HG03565 (cell line): ENCODE data around the gene NGLY1.
A peak's percentile ranks its signal among the peaks of the same experiment; 100 is the strongest.

ENCODE experiments used
- ATAC-seq: cut with Tn5 transposase; IDR thresholded peaks from one replicate; pipeline ENCODE4 v1.9.1; 2021; ENCODE audit warnings: mild to moderate bottlenecking, moderate library complexity; ENCODE audit not compliant: unreplicated experiment

NGLY1 gene, protein sequence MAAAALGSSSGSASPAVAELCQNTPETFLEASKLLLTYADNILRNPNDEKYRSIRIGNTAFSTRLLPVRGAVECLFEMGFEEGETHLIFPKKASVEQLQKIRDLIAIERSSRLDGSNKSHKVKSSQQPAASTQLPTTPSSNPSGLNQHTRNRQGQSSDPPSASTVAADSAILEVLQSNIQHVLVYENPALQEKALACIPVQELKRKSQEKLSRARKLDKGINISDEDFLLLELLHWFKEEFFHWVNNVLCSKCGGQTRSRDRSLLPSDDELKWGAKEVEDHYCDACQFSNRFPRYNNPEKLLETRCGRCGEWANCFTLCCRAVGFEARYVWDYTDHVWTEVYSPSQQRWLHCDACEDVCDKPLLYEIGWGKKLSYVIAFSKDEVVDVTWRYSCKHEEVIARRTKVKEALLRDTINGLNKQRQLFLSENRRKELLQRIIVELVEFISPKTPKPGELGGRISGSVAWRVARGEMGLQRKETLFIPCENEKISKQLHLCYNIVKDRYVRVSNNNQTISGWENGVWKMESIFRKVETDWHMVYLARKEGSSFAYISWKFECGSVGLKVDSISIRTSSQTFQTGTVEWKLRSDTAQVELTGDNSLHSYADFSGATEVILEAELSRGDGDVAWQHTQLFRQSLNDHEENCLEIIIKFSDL

DNA sequence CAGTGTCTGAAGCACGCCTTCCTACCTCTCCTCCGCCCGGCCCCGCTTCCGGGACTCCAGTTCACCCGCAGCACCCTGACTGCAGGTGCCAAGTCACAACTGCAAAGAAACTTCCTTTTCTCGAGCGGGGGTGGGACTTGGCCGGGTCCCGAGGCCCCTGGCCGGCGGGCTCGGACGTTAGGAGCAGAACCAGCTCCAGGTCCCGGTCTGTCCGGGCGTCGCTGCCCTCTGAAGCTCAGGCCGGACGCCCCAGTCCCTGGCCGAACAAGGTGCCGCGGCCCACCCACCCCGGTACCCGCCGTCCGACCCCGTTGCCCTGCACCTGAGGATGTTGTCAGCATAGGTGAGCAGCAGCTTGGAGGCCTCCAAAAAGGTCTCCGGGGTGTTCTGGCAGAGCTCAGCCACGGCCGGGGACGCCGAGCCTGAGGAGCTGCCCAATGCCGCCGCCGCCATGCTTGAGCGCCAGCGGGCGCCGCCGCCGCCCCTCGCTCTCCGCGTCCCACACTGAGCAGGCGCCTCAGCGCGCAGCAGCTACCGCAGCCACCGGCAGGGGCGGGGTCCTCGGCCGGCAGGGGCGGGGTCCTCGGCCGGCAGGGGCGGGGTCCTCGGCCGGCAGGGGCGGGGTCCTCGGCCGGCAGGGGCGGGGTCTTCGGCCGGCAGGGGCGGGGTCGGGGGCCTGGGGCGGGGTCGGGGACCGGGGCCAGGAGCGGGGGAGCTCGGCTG is at the start of gene NGLY1:
Gene NGLY1 (minus strand): TSS at position 506 of the 723 bp plus-strand sequence. CDS start 53 bp downstream, at position 453.
- ATAC-seq = peak; percentile 63

DNA sequence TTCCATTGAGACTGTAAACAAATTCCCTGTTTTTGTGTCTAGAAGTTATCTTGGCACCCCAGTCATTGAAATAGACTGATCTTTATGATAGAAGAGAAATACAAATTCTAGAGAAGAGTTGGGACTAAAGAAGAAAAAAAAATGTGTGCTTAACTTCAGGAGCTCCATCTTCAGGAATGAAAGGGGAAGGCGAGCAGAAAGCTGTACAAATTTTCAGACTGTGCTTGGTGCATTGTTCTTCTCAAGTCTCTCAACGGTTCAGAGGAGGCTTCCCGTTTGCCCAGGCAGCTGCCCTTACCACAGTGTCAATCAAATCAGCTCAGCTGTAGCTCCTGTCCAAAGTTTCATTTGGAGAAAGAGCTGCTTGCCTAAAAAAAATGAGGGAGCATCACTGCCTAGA is 48.3 kb upstream of the NGLY1 start:
- ATAC-seq = no peak

DNA sequence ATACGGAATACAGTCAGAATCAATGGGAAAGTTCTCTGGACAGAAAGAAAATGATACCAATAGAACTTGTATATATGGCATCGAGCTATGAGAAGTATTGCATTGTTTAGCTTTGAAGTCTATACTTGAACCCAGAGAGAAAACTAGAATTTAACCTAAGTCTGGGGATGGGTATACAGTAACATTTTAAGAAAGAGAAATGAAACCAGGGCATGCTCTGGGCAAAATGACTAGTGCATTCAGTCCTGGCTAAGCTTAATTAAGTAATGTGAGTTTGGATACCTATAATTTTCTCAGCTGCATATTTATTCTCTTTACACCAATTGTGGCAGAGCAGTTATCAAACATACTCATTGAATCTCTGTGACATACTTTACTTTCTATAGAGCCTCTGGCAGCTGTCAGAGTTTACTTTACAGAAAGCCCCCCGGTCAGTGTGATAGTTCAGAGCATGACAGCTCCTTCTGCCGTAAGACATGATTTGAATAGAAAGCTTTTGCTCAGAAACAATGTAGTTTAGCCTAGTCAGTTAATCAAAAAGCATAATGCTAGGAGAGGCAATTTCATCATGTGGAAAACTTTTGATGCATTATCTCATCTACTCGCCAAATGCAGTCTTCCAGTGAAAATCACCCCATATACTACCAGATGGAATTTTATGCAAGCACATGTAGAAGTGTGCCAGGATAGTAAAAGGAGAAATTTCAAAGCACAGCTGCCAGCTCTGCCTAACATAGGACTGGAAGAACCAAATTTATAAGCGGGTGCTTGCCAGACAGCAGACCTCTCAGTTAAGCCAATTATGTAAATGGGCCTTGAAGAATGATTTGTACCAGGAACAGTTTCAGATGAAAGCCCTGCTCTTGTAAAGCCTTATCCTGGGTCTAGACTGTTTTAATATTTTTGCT is 47.4 kb upstream of the NGLY1 start:
- no peak for ATAC-seq

DNA sequence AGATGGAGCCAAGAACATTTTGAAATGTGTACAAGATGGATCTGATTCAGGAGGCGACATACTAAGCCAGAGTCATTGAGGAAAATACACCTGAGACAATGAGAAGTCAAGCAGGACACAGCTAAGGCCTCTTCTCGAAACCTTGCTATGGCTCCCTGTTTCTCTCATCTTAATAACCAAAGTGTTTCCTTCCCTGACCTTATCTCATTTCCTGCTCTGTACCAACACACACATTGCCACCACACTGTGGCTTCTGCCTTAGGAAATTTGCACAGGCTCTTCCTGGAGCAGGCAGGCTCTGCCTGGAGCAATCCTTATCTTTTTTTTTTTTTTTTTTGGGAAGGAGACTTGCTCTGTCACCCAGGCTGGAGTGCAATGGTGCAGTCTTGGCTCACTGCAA is 43.3 kb upstream of the NGLY1 start:
- ATAC-seq = no peak

DNA sequence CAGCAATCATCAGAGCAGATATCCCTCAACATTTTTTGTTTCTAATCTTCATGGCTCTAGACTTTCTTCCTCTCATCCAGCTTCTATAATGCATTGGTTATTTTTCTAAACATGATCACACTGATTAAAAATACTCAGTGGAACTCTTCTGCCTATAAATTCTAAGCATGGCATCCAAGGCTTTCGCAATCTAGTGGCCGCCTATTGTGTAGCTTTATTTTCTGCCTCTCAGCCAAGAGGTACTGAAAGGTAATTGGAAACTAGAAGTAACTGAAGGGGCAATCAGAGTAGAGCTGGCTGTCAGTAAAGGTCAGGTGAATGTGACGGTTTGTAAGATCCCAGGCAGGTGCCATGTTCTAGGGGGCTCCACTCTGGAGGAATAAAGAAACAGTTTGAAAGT is 40.1 kb upstream of the NGLY1 start:
- ATAC-seq = no peak

DNA sequence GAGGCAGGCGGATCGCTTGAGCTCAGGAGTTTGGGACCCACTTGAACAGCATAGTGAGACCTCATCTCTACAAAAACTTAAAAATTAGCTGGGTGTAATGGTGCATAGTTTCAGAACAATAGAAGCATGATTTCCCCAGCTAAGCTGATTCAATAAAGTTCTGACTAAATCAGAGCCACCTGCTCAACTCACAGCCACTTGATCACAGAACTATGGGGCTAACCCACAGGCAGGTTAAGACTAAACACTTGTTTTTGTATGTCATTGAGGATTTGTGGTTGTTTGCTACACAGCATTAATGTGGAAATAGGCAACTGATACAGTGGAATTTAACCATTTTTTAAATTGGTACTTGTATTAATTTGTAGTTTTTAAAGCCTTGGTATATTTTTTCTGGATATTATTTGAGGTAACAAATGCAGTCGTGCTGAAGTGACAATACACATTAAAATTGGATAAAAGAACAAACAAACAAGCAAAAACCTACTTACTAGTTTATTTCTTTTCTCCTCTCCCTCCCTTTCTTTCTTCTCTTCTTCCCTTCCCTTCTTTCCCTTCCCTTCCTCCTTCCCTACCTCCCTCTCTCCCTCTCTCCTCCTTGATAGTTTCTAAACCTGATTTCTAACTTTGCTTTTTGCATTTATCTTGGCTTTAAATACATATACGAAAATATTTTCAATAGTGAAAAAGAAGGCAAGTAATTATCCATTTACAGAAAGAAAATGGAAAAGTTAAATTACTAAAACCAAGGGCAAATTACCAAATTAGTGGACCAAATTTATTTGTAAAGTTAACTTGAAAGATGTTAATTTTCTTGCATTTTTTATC is 38.7 kb upstream of the NGLY1 start:
- no peak for ATAC-seq

DNA sequence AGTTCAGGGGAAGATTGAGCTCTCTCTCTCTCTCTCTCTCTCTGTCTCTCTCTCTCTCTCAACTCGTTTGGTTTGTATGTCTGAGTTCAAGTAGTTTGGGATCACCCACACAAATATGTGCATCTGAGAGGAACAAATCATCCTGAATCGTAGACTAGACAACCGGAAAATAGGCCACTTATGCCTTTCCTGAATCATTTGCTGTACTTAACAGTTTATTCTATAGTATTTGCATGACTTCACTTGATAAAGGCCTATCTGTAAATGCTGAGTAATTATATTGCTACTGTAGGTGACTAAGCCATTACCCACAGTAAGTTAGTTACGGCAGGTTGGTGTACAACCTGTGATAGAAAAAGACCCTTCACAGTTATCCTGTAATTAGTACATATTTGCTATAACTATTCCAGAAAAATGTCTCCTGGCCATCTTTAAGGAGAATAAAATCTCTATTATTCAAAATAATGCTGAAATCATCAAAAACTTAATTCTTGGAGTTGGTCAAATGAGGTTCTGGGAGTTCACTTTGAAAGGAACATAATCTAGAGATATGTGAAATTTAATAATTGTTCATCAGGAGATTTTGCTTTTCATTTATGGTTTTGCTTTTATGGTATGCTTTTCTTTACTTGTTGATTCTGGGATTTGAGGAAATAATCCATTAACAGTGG is 37.7 kb upstream of the NGLY1 start:
- no peak for ATAC-seq

DNA sequence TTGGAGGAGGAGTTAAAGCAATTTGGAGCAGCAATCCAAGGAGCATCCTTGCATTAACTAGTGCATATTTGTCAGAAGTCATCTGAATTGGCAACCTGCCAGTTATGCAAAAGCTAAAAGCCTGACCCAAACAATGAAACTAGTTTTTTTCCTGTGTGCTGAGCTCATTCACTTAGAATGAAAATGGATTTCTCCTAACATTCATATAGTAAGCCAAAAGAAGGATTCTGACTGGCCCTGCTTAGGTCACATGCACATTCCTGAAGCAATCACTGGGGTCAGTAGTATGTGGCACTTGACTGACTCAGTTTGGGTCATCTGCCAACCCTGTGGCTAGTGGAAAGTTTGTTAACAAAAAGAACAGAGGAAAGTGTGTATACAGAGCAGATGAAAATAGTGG is 37.1 kb upstream of the NGLY1 start:
- ATAC-seq = no peak

DNA sequence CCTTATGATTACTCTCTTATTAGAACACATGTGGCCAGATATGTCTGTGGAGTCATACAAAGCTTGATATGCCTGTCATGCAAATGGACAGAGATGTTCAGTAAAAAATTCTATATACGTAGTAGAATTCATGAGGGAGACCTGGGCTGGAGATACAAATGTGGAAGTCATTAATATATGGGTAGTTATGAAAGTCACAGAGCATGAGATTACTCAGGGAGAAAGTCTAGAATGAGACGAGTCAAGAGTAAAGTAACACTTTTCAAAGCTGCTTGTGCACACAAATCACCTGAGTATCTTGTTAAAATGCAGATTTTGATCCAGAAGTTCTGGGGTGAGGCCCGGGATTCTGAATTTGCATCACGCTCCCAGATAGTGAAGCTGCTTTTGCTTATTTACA is 35.1 kb upstream of the NGLY1 start:
- ATAC-seq = peak; percentile 31

DNA sequence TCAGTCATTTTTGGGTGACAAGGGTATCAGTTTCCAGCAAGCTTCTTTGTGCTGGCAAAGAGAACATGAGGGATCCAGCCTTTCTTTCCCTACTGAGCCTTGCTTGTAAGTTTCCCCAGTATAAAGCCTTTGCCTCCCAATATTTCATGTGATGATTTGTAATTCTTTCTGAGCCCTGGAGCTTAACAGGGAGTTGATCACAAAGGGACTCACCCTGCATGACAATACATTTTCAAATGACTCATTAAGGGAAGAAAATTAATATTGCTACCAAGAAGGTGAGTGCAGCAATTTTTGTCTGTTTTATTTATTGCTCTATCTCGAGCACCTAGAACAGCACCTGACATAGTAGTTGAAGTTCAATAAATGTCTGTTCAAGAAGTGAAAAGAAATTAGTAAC is 34.4 kb upstream of the NGLY1 start:
- no peak for ATAC-seq

DNA sequence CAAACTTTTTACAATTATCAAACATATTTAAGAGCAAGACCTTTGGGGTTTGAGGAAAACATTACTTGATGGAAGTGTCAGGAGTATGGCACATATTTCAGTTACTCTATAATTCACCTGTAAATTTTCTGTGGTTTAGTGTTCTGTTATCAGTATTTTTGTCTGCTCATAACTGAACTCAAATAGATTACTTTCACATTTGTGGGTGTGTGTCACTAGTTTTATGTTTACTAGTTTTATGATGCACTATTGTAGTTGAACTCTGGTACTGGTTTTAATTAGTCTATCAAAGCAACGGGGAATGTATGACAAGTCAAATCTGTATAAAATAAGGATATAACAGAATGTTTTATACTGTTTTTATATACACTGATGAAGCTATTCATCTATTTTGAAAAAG is 33.9 kb upstream of the NGLY1 start:
- peak; percentile 68 for ATAC-seq

DNA sequence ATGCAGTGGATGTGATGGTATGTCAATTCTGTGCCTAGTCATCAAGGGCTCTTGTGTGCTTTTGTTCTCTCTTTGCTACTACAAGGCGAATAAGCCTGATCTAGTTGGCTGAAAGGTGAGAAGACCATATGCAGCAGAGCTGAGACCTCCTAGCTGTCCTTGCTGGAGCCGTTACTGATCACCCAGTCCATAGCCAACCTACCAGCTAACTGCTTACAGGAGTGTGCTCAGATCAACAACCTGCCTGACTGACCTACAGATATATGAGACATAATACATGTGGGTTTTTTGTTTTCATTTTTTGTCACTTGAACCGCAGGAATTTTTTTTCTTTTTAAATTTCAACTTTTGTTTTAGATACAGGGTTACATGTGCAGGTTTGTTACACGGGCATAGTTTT is 29.4 kb upstream of the NGLY1 start:
- ATAC-seq = no peak

DNA sequence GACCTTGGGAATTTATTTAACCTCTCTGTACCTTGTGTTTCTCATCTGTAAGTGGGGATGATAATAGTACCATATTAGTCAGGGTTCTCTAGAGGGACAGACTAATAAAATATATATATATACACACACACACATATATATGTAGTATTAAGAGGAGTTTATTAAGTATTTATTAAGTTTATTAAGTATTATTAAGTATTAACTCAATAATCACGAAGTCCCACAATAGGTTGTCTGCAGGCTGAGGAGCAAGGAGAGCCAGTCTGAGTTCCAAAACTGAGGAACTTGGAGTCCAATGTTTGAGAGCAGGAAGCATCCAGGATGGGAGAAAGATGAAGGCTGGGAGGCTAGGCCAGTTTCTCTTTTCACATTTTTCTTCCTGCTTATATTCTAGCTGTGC is 21.4 kb upstream of the NGLY1 start:
- ATAC-seq = no peak

DNA sequence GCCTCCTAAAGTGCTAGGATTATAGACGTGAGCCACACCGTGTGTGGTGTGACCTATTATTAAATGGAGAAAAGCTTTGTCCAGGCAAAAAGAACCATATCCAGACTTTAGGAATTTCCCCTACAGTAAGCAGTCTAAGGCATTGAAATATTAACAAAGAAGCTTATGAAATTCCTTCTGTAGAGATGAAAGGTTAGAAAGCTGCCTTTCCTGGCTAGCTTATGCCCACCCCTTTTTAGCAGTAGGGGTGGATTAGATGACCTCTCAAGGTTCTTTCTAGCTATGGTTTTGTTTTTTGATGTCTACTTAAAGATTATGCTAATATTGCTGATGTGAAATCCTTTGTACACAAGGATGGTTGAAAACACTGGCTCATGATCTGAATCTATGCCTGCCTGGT is 20.6 kb upstream of the NGLY1 start:
- ATAC-seq = no peak

DNA sequence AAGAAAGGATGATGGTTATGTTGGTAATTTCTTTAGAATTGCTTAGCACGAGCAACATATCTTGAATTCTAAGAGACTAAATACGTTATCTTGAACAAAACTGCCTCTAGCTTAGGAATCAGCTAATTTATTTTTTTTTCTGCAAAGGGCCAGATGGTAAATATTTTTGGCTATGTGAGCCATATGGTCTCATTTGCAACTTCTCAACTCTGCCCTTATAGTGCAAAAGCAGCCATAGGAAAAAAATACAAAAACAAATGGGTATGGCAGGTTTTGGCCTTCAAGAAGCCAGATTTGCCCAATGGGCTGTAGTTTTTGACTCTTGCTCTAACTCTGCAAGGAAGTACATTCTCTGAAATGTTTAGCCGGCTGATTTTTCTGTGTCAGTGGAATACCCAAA is 18.5 kb upstream of the NGLY1 start:
- no peak for ATAC-seq

DNA sequence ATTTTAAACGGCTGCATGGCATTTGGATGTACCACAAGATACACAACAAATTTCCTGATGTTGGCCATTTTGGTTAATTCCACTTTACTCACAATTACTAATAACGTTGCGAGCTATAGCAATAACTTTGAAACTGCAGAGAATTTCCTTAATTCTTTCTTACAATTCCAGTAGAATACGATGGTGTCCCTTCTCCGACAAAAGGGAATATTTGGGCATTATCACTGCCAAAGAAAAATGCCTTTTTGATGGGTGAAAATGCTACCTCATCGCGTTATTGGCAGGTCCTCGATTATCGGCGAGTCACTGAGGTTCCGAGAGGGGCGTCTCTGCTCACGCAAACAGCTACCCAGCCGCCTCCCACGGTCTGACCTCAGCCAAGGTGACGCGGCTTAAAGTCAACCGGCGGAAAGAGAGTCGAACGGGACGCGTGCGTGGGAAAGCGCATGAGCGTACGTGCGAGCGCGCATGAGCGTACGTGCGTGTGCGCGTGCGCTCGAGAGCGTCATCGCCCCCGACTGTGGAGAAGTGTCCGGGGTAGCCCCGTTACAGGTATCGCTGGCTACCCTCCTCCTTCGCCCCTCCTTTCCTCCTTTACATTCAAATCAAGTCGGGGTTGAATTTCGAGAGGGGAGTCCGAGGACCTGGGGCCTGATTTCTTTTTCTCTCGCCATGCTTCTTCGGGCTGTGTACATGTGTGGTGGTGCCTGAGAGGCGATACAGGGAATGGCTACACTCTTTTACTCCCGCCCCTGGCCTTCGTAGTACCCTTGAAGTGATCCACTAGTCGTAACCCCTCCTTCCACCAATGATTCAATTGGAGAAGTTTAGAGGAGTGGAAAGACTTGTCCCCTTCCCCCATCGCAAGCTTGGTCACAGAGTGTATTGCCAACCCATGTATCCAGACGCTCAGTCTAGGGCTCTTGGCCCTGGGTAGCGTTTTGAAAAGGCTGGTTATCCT is 6.6 kb upstream of the NGLY1 start, which contains the start of gene OXSM:
Gene OXSM (plus strand): TSS at position 495 of the 961 bp plus-strand sequence. CDS start 931 bp downstream, outside the sequence.
- peak; percentile 90 for ATAC-seq

DNA sequence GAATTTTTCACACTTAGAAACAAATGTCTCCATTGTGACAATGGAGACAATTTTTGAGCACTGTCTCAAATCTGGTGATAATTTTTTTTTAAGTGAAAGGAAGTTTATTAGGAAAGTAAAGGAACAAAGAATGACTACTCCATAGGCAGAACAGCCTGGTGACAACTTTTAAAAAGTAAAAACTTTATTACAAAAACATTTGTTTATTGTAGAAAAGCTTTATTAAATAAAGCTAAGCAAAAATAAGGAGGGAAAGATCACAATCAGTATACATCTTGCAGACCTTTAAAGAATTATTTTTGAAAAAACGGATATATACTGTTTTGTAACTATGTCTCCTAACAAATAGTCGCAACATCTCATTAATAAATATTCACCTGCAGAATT is 6.0 kb upstream of the NGLY1 start:
- ATAC-seq = no peak

DNA sequence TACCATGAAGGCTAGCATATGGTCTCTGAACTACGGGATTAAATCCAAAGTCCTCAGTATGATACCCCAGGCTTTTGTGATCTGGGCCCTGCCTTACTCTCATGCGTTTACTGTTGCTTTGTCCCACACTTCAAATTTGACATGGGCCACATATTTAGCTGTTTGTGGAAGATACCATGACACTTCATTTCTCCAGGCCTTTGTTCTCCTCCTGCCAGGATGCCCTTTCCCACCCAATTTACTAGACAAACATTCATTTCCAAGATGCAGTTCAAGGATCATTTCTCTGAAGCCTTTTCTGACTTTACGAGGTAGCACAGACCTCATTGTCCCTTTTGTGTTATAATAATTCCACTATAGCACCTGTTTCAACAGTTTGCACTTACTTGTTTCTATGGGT is 4.4 kb upstream of the NGLY1 start:
- ATAC-seq = no peak
